ENCODE data around the gene SMAD5.

The SMAD5 gene

DNA sequence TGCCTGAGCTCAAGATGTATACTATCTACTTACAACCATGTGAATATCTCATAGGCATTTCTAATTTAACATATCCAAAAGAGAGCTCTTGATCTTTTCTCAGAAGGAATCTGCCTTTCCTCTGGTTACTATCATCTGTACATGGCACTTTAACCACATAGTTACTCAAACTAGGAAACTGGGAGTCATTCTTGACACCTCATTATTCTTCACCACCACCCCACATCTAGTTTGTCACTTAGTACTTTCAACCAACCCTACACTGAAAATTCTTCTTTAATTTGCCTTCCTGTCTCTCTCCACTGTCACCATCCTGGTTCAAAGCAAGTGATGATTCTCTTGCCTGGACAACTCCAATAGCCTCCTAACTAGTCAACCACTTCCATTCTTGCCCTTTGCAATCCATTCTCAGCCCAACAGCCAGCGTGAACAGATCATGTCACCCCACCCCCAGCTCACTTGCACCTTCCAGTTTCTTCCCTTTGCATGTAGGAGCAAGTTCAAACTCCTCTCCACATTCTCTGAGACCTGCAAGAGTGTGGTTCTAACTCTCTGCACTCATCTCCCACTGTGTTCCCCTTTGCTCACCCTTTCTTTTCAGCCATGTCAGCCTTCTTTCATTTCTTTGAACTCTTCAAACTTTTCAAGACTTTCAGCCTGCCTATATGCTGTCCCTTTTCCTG, 17.3 kb upstream of the SMAD5 start:
- DNase-seq = no peak

DNA sequence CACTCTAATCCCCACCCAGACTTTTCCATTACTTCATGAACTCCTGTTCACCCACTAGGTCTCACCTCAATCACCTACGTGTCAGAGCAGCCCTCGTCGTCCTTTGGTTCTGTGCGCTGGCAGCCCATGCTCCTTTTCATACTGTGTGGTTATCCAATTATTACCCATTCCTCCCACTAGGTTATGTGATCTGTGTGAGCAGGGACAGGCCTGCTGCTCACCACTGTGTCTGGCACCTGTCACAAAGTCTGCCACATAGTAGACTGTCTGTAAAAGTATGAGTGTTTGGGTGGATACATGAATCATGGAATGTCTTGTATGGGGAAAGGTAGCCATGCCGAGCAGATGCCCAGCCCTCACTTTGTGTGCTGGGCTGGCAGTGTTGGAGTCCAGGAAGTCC, 12.1 kb upstream of the SMAD5 start:
- no peak for DNase-seq

DNA sequence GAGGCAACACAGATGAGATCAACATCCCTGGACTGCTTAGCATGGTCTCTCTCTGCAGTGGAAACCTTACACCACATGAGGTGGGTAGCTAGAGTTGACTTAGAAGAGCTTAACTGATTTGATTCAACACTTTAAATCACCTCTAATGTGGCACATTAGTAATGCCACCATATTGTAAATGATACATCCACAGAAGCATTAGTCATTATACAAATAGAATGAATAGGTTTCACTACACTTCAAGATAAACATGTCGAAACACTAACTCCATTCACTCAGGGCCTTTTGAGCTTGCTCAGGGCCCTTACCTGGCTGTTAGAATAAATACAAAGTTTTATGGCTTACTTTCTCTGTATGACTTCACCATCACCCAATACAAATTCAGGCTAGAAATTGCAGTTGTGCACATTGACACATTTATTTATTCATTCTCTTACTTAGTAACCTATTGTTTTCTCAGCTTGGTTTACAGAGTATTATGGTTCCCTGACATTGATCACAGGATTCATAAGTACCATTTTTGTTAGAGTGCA, 9.3 kb upstream of the SMAD5 start:
- DNase-seq = peak; percentile 58 to 83

GRCh38 chr5:136127560-136127959, 5.1 kb upstream of the SMAD5 start:
- no peak for DNase-seq

DNA sequence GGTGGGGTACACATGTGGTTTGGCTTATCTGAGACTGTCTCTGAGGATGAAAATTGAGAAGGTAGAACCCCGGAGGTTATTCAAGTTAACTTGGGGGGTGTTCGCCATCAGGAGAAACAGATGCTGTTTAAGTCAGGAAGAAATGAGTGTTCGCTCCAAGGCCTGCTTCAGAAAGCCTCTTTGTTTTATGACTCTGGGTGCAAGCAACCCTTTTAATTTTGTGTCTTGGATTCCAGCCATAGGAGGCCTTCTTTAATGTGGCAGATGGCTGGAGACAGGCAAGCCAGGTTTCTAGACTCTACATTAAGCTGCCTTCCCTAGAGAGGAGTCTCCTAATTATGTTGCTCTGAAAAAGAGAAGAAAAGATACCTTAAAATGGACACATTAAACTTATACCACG, 4.2 kb upstream of the SMAD5 start:
- DNase-seq = no peak

GRCh38 chr5:136129445-136129844, 3.2 kb upstream of the SMAD5 start:
- no peak for DNase-seq

- no peak for DNase-seq
Observed at GRCh38 chr5:136130581-136130980, 2.1 kb upstream of the SMAD5 start.

- DNase-seq = no peak
Observed at GRCh38 chr5:136132087-136132486, 558 bp upstream of the SMAD5 start.

DNA sequence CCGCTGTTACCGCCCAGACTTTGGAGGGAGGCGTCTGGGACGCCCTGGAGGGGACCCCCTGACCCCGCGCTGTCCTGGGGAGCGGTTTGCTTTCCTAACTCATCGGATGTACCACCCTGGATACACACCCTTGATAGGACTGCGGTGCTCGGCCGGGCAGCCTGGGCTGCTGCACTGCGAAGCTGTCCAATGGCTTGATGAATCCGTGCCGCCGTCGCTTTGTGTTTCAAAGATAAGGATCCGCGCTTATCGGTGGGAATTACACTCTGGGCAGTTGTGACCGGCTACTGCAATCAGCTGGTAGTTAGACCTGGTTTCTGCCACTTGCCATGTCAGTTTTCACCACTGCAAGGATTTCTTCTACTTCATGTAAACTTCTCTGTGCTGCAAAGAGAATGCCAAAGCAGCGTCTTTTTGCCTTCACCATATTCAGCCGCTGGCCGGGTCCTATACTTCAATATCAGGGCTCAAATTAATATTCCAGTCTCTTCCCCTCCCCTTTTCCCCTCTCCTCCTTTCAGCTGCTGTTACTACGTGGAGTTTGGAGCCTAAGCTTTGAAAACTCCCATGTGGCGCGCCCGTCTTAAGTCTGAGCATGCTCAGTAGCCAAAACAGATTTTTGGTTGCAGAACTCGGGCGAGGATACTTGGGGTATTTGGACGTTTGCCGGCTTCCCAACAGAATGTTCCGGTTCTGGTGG, 727 bp downstream of the SMAD5 start:
- DNase-seq = peak in 1 of 2 experiments; percentile 5

- no peak for DNase-seq
Observed at GRCh38 chr5:136133922-136134379, 1.3 kb downstream of the SMAD5 start.

DNA sequence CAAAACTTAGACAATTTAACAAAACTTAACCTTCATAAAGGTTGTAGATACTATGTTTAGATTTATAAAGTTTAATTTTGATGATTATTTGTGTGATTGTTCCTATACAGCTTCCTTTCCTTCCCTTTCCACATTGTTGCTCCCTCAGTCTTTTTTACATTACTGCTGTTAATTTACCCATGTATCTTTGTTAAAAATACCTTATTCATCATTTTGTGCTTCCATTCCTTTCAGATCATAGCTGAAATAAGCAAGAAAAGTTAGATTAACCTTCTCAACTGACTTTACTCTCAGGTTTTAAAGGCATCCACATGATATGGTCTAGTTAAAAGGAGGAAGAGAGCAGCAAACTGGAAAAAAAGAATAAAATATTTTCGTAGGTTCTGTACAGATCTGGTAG, 2.0 kb downstream of the SMAD5 start:
- DNase-seq = no peak

DNA sequence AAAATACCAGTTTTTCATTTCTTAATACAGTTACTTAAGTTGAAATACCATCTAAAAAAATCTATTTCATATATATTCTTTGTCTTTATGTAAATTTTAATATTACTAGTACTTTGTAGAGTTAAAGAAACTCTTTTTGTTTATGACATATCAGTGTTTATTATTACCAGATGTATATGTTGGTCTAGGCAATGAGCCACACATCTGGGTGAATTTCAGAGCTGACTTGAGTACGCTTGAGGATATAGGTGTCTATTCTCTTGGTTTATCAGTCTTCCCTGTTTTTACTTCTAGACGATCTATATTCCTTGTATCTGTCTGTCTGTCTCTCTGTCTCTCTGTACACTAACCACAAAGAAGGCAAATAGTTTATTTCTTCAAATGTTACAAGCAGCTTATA, 2.9 kb downstream of the SMAD5 start:
- DNase-seq = no peak

DNA sequence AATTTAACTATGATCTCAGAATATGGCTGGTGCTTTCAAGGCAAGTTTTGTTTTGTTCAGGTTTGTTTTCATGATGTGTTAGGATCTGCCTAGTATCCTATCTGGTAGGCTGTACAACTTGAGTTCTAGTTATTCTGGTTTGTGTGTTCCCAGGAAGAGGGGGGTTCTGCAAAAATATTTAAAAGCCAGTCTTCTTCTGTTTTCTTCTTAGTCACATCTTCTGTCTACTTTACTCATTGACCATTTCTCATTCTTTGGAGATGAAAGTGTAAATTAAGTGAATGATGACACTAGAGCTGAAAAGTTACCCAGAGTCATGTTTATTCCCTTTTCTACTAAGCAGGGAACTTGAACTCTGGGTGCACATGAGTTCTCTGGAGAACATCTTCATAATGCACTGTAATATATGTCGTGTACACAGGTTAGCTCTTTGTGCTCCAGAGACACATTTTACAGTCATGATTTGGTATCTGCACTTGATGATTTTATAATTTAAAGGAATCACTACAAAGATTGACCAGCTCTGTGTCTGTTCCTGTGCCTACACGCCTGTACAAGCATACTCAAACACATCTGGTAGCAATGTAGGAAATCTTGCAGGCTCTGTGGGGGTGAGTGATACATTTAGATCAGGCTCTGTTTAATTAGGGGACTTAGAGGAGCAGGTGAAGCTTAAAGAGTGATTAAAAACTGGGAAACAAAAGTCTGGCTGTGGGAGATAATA, 5.0 kb downstream of the SMAD5 start:
- DNase-seq = no peak

GRCh38 chr5:136141561-136141960, 8.9 kb downstream of the SMAD5 start:
- DNase-seq = no peak

DNA sequence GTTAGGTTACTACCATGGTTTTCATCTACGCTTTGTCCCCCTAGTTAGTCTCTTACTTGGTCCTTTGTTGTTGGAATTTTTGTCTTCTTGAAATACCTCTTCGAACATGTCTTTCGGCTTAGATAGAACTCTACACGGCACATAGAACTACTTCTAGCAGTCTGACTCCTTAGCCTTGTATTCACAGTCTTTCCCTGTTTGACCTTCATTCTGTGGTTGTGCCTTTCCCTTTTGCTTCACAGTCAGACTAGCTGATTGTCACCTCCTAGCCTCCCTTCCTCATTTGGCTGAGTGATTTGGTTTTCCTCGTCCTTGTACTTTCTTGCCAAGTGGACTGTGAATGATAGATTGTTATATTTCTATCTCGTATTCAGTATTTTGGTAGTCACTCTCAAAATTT, 10.7 kb downstream of the SMAD5 start:
- no peak for DNase-seq

- no peak for DNase-seq
Observed at GRCh38 chr5:136143763-136144162, 11.1 kb downstream of the SMAD5 start.

DNA sequence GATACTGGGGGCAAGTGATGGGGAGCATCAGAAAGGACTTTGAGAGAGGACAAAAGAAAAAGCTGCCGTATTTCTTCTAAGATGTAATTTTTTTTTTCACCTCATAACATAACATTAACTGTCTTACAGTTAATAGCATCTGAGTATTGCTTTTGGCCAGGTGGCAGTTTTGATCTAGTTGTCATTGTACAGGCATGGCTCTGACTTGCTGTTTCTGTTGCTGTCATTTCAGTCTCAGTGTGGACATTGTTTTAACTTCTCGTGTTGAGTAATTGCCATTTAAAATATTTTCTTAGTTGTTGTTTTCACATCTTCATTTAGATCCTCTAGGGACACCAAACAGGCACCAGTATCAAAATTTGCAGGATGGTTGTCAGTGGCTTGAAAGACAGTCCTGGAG, 12.4 kb downstream of the SMAD5 start:
- DNase-seq = no peak

- DNase-seq = no peak
Observed at GRCh38 chr5:136146201-136146600, 13.6 kb downstream of the SMAD5 start.

GRCh38 chr5:136147632-136148031, 15.0 kb downstream of the SMAD5 start:
- no peak for DNase-seq

DNA sequence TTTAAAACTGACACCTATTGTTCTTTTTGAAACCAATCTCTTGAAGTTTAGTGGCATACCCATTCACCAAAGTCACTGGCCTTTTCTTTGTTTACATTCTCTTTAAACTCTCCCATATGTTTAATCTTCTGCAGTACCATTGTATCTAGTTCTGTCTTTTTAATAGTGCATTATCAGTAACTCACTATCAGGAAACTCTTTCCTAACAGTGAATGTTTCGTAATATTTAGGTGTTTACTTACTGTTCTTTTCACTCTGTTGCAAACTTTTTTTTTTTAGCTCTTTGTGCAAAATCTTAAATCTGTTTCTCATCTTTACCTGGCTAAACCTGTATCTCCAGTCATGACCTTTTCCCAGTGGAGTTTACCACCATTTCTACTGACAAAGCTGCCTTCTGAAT, 17.2 kb downstream of the SMAD5 start:
- no peak for DNase-seq

GRCh38 chr5:136153581-136154236, 21.1 kb downstream of the SMAD5 start:
- DNase-seq = no peak

- DNase-seq = no peak
Observed at GRCh38 chr5:136155078-136155477, 22.4 kb downstream of the SMAD5 start.

DNA sequence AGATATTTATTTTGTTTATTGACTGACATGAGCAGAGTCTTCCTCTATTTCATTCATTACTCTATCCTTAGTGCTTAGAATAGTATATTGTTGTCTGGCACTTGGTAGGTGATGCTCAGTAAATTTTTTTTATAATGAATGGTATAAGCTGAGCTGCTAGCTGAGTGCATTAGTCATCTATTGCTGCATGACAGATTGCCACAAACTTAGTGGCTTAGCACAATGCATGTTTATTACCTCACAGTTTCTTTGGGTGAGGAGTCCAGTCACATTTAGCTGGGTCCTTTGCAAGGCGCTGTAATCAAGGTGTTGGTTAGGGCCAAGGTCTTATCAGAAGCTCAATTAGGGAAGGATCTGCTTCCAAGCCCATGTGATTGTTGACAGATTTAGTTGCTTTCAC, 23.1 kb downstream of the SMAD5 start:
- no peak for DNase-seq
